GM21526 (cell line): Measurements from ENCODE around the gene ZNF469.
"Not testable (repeated sequence)": the region's sequence is repeated elsewhere in the genome, so short reads cannot be mapped to it uniquely, and the experiment has no call there.

Experiments used
- ATAC-seq: cut with Tn5 transposase; IDR thresholded peaks from one replicate; pipeline ENCODE4 v1.9.1; 2021; ENCODE audit warnings: moderate library complexity; ENCODE audit not compliant: unreplicated experiment, low FRiP score

Gene ZNF469

DNA sequence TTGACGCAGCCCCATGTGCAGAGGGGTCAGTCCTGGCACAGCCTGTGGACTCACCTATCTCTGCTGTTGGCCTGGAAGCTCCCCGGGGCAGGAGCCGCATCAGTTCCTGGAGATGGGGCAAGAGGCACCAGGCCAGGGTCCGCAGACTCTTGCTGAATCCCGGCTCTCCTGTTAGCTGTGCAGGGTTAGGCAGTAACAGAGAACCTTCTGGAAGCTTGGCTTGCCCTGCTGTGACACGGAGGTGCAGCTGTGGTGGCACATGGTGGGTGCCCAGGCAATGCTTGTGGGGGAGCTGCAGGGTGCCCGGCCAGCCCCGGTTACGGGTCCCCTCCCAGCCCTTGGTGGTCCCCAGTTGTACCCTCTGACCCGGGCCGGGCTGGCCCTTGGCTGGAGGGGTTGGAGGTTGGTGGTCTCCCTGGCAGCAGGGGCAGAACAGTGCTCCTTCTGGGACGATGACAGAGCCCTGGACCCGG, 26.0 kb upstream of the ZNF469 start:
- no peak for ATAC-seq

GRCh38 chr16:88357317-88358022, 25.3 kb upstream of the ZNF469 start:
- no peak for ATAC-seq

DNA sequence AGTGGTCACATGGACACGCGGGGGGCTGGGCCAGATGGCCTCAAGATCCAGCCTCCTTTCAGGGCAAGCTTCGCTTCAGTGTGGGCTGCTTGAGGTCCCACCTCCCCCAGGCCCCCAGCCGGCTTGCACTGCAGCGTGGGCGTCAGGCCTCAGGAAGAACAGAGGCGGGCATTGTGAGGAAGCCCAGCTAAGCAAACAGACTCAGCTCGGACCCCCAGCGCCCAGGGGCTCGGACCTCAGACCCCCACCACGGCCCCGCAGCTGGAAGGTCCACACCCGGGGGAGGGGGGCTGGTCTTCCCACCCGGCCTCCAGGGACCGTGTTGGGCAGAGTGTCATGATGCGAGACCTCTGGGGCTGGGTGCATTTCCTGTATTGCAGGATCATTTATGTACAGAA, 24.7 kb upstream of the ZNF469 start:
- ATAC-seq, result no peak

DNA sequence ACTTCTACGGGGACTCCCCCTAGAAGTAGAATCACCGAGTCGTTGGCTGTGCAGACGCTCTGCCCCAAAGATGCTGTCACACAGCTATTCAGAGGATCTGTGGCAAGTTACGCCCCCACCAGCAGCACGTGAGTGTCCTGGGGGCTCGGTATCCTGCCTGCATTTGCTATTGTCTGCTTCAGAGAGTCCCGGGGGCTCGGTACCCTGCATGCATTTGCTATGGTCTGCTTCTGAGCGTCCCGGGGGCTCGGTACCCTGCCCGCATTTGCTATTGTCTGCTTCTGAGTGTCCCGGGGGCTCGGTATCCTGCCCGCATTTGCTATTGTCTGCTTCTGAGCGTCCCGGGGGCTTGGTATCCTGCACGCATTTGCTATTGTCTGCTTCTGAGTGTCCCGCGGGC, 23.8 kb upstream of the ZNF469 start:
- no peak for ATAC-seq

DNA sequence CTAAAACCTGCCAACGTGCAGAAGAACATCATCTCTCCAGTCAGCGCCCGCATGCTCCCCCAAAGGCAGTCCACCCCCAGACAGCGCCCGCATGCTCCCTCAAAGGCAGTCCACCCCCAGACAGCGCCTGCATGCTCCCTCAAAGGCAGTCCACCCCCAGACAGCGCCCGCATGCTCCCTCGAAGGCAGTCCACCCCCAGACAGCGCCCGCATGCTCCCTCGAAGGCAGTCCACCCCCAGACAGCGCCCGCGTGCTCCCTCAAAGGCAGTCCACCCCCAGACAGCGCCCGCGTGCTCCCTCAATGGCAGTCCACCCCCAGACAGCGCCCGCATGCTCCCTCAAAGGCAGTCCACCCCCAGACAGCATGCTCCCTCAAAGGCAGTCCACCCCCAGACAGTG, 22.4 kb upstream of the ZNF469 start:
- ATAC-seq, result not testable (repeated sequence)

- no peak for ATAC-seq
Observed at GRCh38 chr16:88360999-88361398, 21.8 kb upstream of the ZNF469 start.

DNA sequence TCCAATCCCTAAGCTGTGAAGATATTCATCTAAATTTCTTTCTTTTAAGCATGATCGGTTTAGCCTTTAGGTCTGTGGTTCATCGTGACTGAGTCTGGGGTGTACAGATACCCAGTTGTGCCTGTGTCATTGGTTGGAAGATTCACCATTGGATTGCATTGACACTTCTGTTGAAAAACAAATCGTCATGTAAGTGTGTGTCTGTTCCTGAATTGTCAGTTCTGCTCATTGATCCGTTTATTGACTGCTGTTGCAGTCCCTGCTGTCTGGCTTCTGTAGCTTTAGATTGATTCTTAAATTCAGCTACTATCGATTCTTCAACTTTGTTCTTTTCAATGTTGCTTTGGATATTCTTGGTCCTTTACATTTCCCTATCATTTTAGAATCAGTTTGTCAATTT, 21.0 kb upstream of the ZNF469 start:
- no peak for ATAC-seq

- no peak for ATAC-seq
Observed at GRCh38 chr16:88363239-88363891, 19.4 kb upstream of the ZNF469 start.

- no peak for ATAC-seq
Observed at GRCh38 chr16:88365244-88365865, 17.4 kb upstream of the ZNF469 start.

- no peak for ATAC-seq
Observed at GRCh38 chr16:88366032-88366703, 16.6 kb upstream of the ZNF469 start.

DNA sequence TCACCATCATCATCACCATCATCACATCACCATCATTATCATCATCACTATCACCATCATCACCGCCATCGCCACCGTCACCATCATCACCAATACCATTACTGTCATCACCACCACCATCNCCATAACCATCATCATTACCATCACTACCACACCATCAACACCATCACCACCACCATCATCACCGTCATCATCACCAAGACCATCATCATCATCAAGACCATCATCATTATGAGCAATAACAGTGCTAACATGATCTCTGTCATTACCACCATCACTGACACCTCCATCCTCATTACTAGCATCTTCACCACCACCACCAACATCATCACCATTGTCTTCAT, 16.1 kb upstream of the ZNF469 start:
- no peak for ATAC-seq

DNA sequence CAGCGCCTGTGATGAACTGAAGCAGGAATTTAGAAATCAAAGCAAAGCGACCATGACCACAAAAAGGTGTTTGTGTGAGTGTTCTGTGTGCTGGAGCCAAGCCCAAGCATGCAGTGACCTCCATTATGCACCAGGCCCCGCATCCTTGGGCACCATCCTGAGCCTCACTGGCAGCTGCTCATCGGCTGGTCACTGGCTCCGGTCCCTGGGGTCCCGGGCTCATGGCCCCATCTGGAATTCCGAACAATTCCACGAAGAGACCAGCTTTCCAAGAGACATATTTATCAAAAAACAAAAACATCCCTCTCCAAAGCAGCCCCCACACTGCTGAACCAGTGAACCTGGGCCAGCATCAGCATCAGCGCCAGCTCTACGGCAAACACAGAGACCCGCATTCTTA, 15.2 kb upstream of the ZNF469 start:
- ATAC-seq, result no peak

- no peak for ATAC-seq
Observed at GRCh38 chr16:88368036-88368435, 14.7 kb upstream of the ZNF469 start.

- ATAC-seq, result no peak
Observed at GRCh38 chr16:88368994-88369393, 13.8 kb upstream of the ZNF469 start.

DNA sequence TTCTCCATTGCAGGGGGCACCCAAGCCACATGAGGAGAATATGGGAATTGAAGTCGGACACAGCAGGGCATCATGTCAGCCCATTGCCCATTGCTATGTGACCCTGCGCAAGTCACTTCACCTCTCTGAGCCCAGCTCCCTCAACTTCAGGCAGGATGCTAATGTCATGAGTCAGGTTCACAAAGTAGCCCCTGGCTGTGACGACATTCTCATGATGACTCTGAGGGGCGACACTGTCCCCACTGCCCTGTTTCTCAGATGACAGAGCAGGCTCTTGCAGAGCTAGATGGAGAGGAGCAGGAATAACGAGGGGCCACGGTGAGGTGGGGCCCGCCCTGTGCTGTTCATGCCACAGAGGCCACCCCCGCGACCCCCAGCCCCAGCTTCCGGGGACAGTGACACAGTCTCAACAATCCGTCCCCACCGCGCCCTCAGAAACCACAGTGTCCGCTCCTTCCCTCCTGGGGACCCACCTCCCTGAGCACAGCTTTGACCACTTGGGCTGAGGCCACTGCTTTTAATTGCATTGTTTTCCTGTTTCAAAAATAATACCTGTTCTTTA, 13.2 kb upstream of the ZNF469 start:
- ATAC-seq, result no peak

- ATAC-seq, result no peak
Observed at GRCh38 chr16:88370365-88370764, 12.4 kb upstream of the ZNF469 start.

DNA sequence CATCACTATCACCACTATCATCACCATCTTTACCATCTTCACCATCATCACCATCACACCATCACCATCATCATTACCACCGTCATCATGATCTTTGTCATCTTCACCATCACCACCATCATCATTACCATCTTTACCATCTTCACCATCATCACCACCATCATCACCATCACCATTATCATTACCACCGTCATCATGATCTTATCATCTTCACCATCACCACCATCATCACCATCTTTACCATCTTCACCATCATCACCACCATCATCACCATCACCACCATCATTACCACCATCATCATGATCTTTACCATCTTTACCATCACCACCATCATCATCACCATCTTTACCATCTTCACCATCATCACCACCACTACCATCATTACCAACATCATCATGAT, 10.2 kb upstream of the ZNF469 start:
- ATAC-seq, result no peak

DNA sequence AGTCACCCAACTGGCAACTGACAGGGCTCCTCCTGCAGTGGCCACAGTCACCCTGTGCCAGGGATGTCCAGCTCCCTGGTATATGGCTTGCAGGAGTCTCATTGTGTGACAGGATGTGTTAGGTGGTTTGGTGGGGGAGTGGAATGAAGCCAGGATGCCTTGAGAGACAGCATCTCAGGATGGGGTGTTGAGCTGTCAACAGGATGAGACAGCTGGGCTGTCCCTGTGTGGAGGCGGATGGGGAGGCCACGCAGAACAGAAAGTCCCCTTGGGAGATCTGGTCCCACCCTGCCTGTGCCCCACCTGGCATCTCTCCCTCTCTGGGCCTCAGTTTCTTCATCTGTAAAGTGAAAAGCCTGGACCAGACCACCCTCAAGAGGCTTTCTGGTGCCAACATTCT, 9.5 kb upstream of the ZNF469 start:
- ATAC-seq, result no peak

- no peak for ATAC-seq
Observed at GRCh38 chr16:88373927-88374492, 8.7 kb upstream of the ZNF469 start.

GRCh38 chr16:88374736-88375135, 8.0 kb upstream of the ZNF469 start:
- no peak for ATAC-seq
